Endothelial cell of hepatic sinusoid (primary cell): ENCODE data around the gene PIAS3.
"Not testable (repeated sequence)": the region's sequence is repeated elsewhere in the genome, so short reads cannot be mapped to it uniquely, and the experiment has no call there.

ENCODE experiments used
- in situ Hi-C: cut with HindIII; loops from 2 replicates; pipeline ENCODE4 v1.10.0; 2017; ENCODE audit warnings: low sequenced_read_pairs

The PIAS3 gene

DNA sequence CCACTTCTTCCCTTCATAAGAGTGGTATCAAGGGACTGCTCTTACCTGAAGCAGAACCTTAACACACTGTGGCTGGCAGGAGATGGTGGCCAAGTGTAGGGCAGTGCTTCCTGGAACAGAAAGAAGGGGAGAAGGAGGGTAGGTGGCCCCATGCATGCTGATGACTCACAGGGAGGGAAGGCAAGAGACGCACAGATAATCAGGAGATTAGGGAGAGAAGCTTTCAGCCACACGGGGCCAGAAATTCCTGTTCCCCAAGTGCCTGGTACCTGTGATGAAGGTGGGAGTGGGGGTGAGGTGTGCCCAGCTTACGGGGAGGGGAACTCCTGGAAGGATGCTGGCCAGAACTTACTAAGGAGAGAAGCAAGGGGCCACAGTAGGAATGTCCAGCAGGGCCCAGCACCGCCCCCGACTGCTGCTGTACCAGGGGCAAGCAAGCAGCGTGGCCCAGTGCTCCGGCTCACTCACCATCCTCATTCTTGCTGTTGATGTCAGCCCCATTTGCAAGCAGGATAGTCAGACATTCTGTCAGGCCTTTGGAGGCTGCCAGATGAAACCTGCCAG, 19.1 kb upstream of the PIAS3 start:
- in situ Hi-C loops: loop anchor here (5.0 kb wide), 1 partner anchor 39 kb away; the partner anchor contains the start of gene PEX11B

DNA sequence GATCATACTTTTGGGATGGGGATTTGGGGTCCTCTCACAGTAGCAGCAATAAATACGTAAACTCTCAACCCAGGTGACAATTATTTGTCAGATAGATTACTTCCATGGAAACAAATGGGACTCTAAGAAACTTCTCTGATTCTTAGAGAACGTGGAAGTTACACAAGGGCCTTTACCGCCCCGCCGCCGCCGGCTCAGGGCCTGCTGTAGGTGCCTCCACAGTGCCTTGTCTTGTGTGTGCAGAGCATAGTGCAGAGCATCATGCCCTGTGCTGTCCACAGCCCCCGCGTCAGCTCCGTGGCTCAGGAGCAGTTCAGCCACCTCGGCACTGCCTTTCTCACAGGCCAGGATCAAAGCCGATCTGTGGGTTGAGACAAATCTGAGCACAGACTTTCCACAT, 15.8 kb upstream of the PIAS3 start:
- in situ Hi-C loops: loop anchor here (5.0 kb wide), 1 partner anchor 43 kb away; the partner anchor contains the start of gene PEX11B

DNA sequence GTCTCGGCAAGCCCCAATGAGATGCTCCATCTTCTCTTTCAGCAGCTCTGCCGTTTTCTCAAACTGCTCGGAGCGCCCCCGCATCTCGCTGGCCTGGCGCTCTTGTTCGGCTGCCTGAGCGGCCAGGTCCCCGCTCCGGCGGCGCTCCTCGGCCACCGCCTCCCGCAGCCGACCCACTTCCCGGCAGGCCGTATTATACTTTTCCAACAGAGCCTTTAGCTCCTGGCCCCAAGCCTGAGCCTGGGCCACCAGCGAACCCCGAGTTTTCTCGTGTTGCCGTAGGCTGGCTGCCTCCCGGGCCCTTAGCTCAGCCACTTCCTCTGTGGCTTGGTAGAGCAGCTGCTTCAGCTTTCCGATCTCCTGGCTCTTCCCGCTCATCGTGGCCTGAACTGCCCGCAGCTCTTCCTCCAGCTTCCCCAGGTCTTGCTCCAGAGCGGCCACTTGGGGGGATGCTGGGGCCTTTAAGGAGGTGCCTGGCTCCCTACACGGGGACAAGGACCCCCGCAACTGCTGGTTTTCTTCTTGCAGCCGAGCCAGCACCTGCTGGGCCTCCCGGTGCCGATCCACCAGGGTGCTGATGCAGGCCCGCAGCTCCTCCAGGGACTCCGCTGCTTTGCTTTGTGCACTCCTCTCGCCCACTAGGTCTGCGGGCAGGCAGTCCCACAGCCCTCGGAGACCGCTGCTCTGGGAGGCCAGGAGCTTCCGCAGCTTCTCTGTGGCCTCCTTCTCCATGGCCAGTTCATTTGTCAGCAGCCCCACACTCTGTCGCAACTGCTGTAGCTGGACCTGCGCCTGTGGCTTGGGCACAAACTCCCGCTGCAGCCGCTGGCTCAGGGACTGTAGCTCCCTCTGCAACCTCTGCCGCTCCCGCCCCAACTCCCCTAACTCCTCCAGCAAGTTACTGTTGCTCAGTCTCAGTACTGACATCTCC, 13.4 kb upstream of the PIAS3 start:
- in situ Hi-C loops: no loop called here

DNA sequence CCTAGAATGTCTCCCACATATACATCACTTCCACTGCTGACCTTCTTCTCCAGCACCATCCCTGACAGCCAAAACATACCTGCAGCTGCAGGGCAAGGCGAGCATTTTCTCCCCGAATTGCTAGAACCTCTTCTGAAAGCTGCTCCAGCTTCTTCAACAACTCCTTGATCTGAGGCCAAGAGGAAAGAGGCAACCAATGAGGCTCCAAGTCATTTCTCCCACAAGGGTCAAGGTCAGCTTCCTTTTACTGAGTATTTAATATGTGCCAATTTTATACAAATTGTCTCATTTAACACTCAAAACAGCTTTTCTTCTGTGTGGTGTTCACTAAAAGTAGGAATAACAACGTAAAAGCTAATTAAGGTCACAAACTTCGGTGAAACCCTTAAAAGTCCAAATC, 9.4 kb upstream of the PIAS3 start:
- in situ Hi-C loops: no loop called here

DNA sequence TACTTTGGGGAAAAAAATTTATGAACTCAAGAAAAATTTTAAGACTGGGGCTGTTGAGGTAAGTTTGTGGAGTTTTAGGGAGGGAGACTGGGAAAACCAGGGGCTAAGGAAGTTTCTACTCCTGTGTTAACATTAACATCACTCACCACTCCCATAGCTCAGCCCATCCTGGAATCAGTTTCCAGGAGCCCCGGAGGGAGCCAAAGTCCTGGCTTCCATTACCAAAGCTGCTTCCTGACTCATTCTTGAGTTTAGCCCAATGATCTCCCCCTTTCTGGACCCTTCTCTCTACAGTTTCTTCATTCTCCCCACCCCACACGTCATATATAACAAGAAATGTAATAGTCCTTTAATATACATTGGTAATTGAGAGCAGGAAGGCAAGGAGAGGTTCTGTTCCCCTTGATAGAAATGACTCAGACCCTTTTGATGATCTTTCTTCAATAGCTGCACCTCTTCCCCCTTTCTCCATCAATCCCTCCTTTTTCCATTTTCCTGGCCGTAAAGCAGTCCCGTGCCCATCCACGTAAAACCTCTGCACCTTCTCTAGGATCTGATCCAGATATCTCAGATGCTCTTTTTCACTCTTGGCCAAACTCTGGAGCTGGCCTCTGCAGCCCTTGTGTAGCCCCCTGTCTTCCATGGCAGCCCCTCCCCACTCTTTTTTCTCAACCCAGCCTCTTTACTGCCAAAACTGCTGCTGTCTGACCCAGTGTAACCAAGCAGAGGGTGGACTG, 4.6 kb upstream of the PIAS3 start:
- in situ Hi-C loops: no loop called here

DNA sequence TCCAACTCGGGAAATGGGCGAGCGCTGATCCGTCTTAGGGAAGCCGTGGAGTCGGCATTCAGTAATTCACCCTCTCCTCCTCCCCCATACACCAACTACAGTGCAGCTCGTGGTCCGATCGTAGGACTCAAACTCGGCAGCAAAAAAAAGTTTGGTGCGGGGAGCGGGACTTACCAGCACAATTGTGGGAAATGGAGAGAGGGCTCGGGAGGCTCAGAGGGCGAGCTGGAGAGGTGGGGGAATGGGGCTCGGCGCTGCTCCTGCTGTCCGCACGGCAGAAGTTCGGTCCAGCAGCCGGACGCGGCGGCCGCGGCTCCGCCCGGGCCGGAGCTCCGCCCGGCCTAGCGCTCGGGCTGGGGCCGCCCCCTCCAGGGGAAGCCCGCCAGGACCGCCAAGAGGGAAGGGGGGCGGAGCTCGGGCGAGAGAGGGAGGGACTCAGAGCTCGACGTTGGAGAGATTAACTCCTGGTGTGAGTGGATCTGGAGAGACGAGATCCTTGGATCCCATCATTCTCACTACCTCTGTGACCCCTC, 676 bp upstream of the PIAS3 start:
- in situ Hi-C loops: loop anchor here (5.0 kb wide), 2 partner anchors 77 to 103 kb away; partner anchors contain the start of genes ANKRD34A and POLR3GL

DNA sequence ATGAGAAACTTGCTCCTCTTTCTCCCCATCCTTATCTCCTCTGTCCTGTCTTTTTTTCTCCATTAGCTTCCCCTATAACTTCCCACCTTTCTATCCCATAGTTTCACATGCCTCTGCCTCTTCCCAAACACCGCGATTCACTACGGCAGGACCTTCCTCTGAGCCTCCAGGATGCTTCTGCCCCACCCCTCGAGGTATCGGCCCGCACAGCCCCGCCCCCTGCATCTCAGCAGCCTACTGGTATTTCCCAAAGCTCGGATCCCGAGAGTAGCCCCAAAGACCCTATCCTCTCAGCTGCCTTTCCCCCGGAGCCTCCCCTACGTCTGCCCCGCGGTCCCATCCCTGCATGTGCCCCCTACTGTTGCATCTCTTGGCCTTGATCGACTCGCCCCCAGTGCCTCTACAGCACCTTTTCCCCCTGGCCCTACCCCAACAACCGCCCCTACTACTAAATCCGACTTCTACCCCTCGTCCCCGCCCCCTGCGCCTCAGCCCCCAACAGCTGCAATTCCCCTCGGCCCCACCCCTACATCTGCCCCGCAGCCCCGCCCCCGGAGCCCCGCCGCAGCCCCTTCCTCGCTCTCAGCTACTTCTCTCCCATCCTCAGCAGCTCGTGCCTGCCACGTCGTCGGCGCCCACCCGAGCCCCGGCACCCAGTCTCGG, 512 bp downstream of the PIAS3 start:
- in situ Hi-C loops: loop anchor here (5.0 kb wide), 2 partner anchors 76 to 104 kb away; partner anchors contain the start of genes ANKRD34A and POLR3GL

DNA sequence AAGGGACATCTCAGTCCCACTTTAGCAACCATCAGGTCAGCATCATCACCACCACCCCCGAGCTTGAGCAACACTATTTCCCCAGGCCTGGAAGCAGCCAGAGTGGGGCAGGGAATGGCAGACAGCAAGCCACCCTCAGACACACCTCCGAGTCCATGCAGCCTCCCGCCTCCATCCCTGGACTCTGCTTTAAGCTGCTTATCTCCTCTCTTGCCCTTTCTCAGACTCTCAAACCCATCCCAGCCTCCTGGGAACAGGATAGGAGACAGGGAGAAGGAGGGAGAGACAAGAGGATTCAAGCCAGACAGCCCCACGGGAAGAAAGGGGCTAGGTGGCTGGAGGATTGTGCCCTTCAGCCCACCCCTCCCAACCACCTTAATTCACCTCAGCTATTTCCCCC, 1.7 kb downstream of the PIAS3 start:
- in situ Hi-C loops: loop anchor here (5.0 kb wide), 2 partner anchors 75 to 105 kb away; partner anchors contain the start of genes ANKRD34A and POLR3GL

DNA sequence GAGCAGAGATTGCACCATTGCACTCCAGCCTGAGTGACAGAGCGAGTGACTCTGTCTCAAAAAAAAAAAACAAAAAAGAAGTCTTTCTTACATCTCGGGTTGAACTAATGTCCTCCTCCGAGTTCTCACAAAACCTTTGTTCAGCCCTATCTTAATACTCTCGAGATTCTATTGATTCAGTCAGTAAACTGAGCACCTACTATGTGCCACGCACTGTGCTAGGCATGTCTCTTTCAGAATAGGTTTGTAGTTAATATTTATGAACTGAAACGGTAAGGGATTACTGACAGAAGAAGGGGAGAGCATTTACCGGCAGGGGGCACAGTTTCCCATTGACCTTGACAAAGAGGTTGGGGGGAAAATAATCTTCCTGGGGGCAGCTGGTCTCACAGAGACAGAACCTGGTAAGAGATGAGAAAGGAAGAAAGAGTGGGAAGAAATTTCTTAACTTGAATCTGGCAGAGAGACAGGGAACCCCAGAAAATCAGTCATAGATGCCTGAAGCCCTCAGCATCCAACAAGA, 3.4 kb downstream of the PIAS3 start:
- in situ Hi-C loops: loop anchor here (5.0 kb wide), 2 partner anchors 73 to 107 kb away; partner anchors contain the start of genes ANKRD34A and POLR3GL

DNA sequence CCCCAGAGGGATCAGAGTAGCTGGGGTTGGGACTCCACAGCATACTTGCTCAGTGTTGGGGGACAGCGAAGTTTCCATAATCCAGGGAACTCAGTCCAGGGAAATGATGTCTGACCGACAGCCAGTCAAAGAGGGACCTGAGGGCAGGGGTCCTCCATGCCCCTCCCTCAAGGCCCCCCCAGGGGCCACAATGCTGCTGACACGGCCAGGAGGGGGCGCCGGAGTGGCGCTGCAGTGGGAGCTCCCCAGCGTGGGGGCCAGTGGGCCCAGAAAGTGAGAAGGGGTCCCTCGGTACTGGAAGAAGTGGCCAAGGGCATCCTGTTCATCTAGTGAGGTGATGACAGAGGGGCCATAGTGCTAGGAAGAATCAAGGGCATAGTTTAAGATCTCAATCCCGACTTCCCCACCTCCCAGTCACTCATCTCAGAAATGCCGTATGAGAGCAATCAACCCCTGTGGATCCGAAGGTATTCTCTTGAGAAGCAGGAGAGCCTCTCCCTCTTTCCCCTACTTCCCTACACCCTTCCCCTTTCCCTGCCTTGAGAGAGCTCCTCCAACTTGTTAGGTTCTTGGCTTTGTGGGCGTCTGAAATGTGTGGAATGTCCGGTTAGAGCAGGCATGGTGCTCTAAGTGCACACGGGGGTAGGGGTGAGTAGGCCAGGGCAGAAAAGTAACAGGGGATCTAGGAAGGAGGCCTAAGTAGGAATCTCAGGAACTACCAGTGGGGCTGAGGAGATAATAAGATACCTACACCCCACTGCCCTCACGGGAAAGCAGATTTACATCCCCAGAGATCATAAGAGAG, 9.3 kb downstream of the PIAS3 start:
- in situ Hi-C loops: loop anchor here (5.0 kb wide), 3 partner anchors 33 to 158 kb away; partner anchors contain the start of gene PEX11B

DNA sequence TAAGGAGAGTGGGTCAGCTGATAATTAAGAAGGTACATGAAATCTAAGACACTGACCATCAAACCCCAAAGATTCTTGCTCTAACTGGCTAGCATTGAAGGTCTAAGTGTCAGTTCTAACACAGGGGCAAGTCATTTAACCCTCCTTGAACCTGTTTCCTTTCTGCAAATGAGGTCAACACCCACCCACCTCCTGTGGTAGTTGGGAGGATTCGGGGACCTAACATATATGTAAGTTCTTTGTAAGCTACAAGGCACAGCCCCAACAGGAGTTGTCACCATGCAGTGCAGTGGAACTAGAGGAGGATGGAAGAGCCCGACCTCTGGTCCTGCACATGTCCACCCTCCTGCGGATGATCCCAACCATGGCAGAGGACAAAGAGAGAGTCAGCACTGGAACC, 11.1 kb downstream of the PIAS3 start:
- in situ Hi-C loops: loop anchor here (5.0 kb wide), 3 partner anchors 34 to 159 kb away; partner anchors contain the start of gene PEX11B

DNA sequence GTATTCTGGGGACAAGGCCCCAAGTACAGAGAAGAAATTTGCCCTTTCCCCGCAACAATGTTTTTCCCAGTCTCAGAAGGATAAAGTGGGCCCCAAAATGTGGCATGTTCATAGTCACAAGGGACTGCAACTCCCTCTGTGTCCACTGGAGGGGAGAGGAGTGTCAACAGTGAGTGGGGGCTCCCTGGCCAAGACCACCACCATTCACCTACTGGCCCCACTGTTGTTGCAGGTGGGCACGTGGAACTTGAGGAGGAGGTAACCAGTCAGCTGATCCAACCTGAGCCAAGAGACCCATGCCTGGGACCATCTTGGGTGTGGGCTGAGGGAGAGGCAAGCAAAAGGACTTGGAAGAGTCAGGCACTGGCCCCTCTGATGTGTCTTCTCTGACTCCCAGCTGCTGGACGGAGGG, 12.7 kb downstream of the PIAS3 start:
- in situ Hi-C loops: loop anchor here (5.0 kb wide), 3 partner anchors 36 to 161 kb away; partner anchors contain the start of gene PEX11B

DNA sequence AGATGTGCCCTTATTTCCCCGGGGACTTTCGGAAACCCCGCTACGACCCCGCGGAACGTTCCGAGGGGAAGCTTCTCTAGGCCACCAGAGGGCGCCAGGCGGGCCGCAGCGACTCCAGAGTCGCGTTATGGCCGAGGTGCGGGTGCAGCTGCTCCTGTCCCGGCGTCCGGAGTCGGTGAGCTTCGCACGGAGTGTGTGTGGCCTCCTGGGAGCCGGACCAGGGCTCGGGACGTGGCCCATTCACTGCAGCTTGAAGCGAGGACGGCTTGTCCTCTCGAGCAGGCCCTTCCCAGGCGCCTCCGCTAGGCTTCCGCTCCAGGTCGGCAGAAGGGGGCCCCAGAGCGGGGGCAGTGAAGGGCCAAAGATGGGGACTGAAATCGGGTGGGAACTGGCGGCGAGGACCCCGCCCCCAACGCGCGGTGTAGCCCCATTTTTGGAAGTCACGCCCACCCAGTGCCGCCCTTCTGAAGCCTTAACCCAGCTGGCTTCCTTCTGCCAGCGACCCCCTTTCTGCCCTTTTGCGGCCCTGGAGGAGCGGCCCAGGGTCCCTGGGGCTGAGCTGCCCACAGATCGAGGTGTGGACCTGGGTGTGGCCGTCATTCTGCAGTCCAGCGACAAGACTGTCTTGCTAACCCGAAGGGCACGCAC, 13.2 kb downstream of the PIAS3 start, which contains the start of gene NUDT17:
NUDT17 (plus strand) TSS at position 117 of the 648 bp plus-strand sequence; CDS start at position 128, 11 bp downstream.
- in situ Hi-C loops: loop anchor here (5.0 kb wide), 3 partner anchors 37 to 162 kb away; partner anchors contain the start of gene PEX11B

DNA sequence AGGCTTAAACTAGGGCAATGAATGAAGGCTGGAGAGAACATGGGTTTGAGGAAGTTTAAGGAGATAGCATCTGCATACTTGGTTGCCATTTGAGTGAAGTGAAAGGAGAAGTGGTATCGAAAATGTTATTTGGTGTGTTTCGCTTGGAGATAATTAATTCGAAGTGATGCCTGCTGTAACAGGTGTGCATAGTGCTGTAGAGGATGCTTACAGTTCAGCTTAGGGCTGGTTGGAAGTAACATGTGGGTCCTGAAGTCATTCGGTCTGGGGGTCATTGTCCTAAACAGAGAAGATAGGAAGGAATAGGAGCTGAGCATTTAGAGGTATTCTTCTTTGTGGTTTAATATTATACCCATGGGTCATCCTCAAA, 13.8 kb downstream of the PIAS3 start:
- in situ Hi-C loops: loop anchor here (5.0 kb wide), 3 partner anchors 37 to 162 kb away; partner anchors contain the start of gene PEX11B

DNA sequence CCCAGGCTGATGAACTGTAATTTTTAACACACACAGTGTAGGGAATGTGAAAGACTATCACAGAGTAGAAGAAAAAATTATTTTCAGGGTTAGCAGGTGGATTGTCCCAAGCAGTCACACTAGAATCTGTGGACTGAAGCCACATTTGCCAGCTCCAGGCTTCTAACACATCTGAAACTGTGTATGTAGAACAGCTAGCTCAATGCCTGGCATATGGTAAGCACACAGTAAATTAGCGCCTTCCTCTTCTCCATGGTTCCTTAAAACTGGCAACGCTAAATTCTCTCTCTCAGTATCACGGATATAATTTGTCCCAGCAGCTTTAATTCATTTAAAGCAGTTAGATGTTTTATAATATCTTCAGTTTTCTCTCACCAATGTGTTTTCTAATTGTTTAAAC, 15.8 kb downstream of the PIAS3 start:
- in situ Hi-C loops: no loop called here

DNA sequence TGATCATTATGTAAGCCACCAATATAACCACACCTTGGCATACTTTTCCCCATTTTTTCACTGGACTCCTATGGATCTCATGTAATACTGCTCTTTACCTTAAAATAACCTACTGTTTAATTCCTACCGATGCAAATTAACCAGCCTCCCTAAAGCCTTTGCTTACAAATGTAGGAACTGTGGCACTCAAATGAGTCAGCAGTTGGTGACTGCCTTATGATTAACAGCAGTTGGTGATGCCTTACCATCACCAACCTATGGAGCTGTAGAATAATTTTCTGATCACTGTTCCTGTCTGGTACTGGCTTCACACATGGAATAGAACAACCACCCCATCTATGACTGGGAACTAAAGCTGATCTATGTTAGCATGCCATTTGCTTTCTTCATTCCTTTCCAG, 21.2 kb downstream of the PIAS3 start:
- in situ Hi-C loops: no loop called here

DNA sequence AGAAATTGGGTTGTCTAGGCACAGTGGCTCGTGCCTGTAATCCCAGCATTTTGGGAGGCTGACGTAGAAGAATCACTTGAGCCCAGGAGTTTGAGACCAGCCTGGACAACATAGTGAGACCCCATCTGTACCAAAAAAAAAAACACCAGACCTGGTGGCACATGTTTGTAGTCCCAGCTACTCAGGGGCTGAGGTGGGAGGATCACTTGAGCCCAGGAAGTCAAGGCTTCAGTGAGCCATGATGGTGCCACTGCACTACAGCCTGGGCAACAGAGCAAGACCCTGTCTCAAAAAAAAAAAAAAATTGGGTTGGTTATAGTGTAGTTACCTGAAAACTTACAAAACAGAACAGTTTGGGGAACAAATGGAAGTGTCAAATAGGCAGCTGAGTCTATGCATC, 28.1 kb downstream of the PIAS3 start:
- in situ Hi-C loops: not testable (repeated sequence)

DNA sequence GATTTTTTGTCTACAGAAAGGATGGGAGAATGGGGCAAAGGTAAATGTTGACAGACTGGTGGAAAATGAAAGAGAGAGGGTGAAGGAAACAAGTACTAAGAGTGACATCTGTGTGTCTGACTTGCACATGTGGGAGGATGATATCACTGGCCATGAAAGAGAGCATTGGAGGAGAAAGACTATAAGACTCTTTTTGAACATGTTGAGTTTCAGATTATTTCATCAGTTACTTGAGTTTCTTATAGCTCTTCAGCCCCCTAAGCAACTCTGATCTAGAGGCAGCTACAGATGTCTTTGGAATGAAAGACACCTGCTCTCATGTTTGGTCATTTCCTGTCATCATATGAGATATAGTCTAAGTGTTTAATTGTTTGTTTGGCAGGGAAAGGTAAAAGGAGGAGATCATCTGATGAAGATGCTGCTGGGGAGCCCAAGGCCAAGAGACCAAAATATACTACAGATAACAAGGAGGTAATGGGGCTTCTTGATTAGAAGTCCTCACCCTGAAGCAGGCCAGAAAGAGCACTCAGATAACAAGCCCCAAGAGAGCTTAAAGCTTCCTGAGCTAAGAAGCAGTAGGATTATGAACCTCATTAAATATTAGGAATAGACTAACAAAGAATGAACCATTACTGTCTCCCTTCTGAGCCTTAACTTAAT, 30.4 kb downstream of the PIAS3 start:
- in situ Hi-C loops: no loop called here
